HCEC 1CT (cell line): Measurements from ENCODE around the gene CPAMD8.

Experiments
- DNase-seq: peaks from one replicate; pipeline ENCODE4 v3.0.0-alpha.2; 2017

CPAMD8 gene

GRCh38 chr19:16868423-16869130 is 158.0 kb downstream of the CPAMD8 start:
- DNase-seq, result no peak

DNA sequence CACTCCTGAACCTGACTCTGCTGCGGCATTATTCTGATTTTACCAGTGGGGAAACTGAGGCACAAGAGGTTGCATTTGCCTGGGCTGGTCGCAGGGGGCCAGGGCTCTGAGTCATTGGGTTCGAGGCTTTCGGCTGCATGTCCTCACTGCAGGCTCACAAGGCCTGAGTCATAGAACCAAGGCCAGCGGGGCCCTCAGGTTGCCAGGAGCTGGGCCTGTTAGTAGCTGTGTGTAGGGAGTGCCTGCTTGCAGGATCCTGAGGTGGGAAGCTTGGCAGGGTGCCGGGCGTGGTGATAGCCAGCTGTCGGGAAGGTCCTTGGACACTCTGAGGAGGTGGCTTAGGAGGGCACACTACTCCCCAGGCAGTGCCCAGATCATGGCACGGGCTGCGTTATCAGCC is 159.4 kb downstream of the CPAMD8 start:
- DNase-seq, result no peak

DNA sequence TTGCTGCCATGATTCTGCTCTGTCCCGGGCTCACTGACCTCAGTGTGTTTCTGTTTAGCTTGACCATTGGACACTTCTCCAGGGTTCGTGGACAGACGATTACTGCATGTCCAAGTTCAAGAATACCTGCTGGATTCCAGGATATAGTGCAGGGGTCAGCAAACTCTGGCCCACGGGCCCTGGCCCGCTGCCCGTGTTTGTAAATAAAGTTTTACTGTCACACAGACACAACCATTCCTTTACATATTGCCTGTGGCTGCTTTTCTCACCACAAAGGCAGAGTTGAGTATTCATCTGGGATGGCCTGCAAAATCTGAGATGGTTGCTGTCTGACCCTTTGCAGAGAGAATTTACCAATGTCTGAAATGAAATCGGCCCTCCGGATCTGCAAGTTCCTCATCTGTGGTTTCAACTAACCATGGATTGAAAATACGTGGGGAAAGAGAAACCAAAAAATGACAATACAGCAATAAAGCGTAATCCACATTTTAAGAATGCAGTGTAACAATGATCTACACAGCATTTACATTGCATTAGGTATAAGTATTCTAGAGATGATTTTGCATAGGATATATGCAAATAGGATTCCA is 163.7 kb downstream of the CPAMD8 start:
- DNase-seq, result no peak

DNA sequence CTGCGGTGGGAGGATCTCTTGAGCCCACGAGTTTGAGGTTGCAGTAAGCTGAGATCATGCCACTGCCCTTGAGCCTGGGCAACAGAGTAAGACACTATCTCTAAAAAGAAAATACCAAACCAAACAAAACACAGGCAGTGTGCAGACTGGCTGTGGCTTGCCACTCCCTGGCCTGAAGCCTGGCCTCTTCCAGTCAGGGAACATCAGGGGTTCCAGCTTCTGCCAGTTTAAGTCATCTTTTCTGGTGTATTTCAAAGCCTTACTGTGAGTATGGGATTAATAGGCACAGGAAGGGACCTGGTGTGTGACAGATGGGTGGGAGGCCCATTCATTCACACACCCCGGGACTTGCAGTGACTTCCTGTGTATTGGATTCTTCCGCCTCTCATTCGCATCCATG is 164.8 kb downstream of the CPAMD8 start:
- DNase-seq, result no peak

DNA sequence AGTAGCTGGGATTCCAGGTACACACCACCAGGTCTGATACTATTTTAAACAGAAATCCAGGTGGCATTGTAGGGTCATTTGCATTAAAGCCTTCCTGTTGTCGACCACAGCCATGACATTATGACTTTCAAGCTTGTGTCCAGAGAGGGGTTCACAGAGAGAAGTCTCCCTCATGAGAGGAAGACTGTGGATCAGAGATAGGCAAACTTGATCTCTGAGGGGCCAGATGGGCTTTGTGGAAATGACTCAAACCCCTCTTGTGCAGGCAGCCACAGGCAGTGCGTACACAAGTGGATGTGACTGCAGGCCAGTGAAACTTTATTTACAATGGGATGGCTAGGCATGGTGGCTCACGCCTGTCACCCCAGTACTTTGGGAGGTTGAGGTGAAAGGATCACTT is 165.6 kb downstream of the CPAMD8 start:
- DNase-seq, result no peak

DNA sequence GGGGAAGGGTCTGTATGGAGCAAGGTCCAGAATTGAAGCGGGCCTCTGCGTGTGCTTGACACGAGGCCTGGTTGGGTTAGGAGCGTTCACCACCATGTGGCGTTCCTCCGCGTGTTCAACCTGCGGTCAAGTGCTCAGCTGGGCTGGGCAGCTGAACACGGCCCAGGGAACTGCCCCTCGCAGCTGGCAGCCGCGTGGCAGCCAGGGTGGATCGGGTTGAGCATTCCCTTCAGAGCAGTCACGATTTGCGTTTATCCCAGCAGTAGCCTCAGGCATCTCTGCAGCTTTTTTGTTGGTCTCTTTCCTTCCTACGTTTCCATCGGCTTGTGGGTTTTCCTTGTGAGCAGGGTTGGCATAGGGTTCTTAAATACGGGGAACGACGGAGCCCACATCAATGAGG is 166.5 kb downstream of the CPAMD8 start:
- no peak for DNase-seq

DNA sequence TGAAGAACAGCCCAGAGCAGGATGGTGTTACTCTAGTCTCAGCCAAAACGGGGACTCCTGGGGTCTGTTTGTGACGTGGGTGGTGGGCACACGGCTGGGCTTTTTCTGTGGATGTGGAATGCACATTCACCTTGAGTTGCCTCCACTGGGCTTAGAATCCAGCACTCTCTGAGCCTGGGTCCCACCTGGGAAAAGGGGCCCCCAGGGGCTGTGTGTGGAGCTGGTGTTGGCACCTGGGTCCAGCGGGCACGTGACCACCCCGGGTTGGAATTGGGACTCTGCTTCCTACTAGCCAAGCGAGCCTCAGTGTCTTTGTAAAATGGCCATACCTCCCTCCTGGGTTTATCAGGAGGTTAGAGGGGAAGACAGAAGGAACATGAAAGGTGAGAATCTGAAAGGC is 167.0 kb downstream of the CPAMD8 start:
- DNase-seq, result no peak

- DNase-seq, result no peak
Measured at GRCh38 chr19:16856091-16856490, 170.5 kb downstream of the CPAMD8 start.

- DNase-seq, result no peak
Measured at GRCh38 chr19:16853066-16853465, 173.5 kb downstream of the CPAMD8 start.

DNA sequence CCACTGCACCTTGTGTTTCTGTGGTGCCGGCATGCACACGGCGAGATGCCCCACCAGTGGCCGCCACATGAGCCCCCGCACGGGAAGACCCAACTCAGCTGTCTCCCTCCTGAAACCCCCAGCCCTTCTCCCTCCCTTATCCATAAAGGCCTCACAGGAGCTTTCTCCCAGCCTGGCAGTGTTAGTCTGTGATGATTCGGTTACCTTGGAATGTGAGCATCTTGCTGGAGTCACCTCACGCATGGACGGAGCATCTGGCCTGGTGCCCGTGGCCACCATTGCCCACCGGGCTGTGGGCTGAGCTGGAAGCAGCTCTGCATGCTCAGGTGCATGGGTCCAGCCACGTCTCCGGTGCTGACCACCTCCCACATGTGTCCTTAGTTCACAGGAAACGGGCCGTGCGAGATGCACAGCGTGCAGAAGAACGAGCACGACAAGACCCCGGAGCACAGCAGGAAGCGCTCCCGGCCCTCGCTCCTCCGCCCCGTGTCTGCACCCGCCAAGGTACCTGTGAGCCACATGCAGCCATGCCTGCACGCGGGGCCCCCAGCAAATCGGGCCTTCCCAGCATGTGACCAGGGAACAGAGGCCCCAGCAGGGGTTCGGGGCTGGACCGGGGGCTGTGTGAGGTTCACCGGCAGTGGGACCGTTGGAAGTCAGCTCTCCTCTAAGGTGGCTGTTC is 175.4 kb downstream of the CPAMD8 start:
- DNase-seq, result peak; percentile 42

DNA sequence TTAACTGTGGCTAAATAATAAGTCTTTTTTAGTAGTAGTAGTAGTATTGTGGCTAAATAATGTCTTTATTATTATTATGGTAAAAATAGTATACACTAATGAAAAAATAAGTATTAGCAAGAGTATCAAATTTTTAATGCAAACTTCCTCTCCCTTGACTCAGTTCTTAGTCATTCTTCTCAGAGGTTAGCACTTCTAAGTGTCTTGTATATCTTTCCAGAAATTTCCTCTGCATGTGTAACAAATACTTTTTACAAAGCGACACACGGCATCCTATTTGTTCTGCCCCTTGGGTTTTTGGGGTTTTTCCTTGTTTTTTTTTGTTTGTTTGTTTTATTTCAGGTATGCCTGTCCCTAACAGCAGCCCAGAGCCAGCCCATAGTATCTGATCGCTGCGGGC is 176.5 kb downstream of the CPAMD8 start:
- DNase-seq, result peak; percentile 70

DNA sequence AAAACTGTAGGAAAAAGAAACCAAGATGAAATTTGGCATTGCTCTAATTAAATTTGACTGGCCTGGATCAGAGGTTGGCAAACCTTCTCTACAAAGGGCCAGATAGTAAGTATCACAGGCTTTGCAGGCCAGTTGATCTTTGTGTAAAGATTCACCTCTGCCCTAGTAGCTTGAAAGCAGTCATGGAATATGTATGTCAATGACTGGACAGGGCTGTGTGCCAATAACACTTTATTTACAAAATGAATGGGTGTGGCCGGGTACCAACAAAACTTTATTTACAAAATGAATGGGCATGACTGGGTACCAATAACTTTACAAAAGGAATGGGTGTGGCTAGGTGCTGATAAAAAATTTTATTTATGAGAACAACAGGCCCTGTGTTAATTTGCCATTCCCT is 177.4 kb downstream of the CPAMD8 start:
- DNase-seq, result peak; percentile 68

GRCh38 chr19:16847430-16847829 is 179.2 kb downstream of the CPAMD8 start:
- DNase-seq, result no peak

- DNase-seq, result no peak
Measured at GRCh38 chr19:16846901-16847300, 179.7 kb downstream of the CPAMD8 start.
